ENCODE results near the gene GNE.

GNE gene

DNA sequence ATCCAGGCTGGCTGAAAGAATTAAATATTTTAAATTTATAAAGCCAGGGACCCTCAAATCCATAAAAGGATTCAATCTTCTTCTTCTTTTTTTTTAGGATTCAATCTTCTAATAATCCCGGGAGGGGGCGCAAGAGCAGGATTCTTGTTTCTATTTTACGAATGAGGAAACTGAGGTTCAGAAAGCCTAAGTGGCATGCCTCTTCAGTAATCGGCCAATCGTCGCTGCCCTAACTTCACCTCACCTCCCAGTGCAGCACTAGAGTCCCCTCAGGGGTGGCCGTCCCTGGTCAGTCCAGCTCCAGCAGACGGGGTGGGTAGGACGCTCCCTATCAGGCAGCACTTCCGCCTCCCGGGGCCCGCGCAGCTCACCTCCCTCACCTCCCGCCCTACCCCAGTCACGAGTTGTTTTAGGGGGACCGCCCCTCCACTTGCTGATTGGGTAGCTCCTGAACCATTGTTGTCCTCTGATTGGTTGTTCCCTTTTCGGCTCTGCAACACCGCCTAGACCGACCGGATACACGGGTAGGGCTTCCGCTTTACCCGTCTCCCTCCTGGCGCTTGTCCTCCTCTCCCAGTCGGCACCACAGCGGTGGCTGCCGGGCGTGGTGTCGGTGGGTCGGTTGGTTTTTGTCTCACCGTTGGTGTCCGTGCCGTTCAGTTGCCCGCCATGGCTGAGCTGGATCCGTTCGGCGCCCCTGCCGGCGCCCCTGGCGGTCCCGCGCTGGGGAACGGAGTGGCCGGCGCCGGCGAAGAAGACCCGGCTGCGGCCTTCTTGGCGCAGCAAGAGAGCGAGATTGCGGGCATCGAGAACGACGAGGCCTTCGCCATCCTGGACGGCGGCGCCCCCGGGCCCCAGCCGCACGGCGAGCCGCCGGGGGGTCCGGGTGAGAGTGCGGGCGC lies 67.6 kb downstream of the GNE start, which contains the start of gene CLTA (continued):
- no peak for TF ChIP-seq ZSCAN23 (tag by site-specific recombination; IDR thresholded peaks at IDR 0.05)
- TF ChIP-seq ZEB2 (tag by site-specific recombination; IDR thresholded peaks at IDR 0.05): peak; percentile 56; the same call in 1 of the 2 replicates
- no peak for TF ChIP-seq ZNF24 (tag by site-specific recombination; IDR thresholded peaks at IDR 0.05)
- TF ChIP-seq, protein P1, sequence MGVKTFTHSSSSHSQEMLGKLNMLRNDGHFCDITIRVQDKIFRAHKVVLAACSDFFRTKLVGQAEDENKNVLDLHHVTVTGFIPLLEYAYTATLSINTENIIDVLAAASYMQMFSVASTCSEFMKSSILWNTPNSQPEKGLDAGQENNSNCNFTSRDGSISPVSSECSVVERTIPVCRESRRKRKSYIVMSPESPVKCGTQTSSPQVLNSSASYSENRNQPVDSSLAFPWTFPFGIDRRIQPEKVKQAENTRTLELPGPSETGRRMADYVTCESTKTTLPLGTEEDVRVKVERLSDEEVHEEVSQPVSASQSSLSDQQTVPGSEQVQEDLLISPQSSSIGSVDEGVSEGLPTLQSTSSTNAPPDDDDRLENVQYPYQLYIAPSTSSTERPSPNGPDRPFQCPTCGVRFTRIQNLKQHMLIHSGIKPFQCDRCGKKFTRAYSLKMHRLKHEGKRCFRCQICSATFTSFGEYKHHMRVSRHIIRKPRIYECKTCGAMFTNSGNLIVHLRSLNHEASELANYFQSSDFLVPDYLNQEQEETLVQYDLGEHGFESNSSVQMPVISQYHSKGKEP (tag by site-specific recombination; IDR thresholded peaks at IDR 0.05): no peak
- no peak for TF ChIP-seq ZNF19 (tag by site-specific recombination; IDR thresholded peaks at IDR 0.05; ENCODE audit: low read depth)
- TF ChIP-seq, protein P2, sequence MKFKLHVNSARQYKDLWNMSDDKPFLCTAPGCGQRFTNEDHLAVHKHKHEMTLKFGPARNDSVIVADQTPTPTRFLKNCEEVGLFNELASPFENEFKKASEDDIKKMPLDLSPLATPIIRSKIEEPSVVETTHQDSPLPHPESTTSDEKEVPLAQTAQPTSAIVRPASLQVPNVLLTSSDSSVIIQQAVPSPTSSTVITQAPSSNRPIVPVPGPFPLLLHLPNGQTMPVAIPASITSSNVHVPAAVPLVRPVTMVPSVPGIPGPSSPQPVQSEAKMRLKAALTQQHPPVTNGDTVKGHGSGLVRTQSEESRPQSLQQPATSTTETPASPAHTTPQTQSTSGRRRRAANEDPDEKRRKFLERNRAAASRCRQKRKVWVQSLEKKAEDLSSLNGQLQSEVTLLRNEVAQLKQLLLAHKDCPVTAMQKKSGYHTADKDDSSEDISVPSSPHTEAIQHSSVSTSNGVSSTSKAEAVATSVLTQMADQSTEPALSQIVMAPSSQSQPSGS (tag by site-specific recombination; IDR thresholded peaks at IDR 0.05; ENCODE audit: low read depth): no peak
- TF ChIP-seq ZNF112 (tag by site-specific recombination; IDR thresholded peaks at IDR 0.05): no peak
- TF ChIP-seq YY2 (tag by site-specific recombination; IDR thresholded peaks at IDR 0.05): no peak
- no peak for TF ChIP-seq ZNF214 (tag by site-specific recombination; IDR thresholded peaks at IDR 0.05; ENCODE audit: borderline replicate concordance)
- TF ChIP-seq ZNF266 (tag by site-specific recombination; IDR thresholded peaks at IDR 0.05; ENCODE audit: low read depth): no peak
- TF ChIP-seq ZBTB20 (tag by site-specific recombination; IDR thresholded peaks at IDR 0.05): peak; percentile 77; the same call in 1 of the 2 replicates
- peak; percentile 77 for TF ChIP-seq ZNF335 (tag by site-specific recombination; conservative IDR thresholded peaks at IDR 0.05)
- TF ChIP-seq IKZF3 (tag by site-specific recombination; IDR thresholded peaks at IDR 0.05): no peak

DNA sequence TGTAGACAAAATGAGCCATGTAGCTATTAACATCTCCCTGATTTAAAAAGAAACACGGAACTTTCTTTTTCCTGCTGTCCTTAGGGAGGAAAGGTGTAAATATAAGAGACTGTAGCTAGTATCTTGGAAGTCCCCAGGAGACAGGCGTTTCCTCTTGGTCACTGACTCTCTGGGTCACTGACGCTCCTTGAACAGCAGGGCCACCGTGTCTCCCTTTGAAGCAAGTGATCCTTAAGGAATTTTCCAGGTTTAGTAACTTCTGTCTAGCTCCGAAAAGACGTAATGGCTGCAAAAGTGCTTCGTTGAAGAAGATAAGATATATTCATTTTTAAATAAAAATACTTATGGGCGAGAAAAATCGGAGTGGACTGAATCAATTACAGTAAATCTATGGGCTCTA lies 68.3 kb downstream of the GNE start:
- Histone ChIP-seq H3K27ac (ENCODE audit: extremely low read depth, low read depth, low read length) (no peak overlapping the region), H3K4me3 (ENCODE audit: low read depth, low read length) (peak overlapping the region; percentile 93), H3K36me3 (ENCODE audit: control insufficient read depth in 2 of 2, insufficient read depth in 1 of 2, low read length in 2 of 2) (peaks cover 0 to 16% of the 10 kb centered on the region in 2 experiments; a peak in 1 of 3 replicates), H3K9me3 (ENCODE audit: control insufficient read depth, insufficient read depth, low read depth, low read length) (no peaks in the 10 kb centered on the region), H3K4me1 (ENCODE audit: control insufficient read depth, insufficient read depth, low read length) (0 out of 2 replicates have a peak, but pooled peaks cover 6% of the 10 kb centered on the region)
- CTCF ChIA-PET: interaction anchor here (0.6 to 3.6 kb wide), 30 partner anchors 8 to 752 kb away, joined by 3 to 28 read pairs (median 4); partner anchors contain the start of gene OR2S2
- TF ChIP-seq GLIS1 (tag by site-specific recombination; IDR thresholded peaks at IDR 0.05): no peak
- TF ChIP-seq ZNF169 (tag by site-specific recombination; IDR thresholded peaks at IDR 0.05): no peak
- TF ChIP-seq ZIC2 (tag by site-specific recombination; IDR thresholded peaks at IDR 0.05): no peak
- TF ChIP-seq MYNN (tag by site-specific recombination; IDR thresholded peaks at IDR 0.05; ENCODE audit: borderline replicate concordance): no peak
- no peak for TF ChIP-seq WT1 (tag by site-specific recombination; IDR thresholded peaks at IDR 0.05)
- TF ChIP-seq, protein P3, sequence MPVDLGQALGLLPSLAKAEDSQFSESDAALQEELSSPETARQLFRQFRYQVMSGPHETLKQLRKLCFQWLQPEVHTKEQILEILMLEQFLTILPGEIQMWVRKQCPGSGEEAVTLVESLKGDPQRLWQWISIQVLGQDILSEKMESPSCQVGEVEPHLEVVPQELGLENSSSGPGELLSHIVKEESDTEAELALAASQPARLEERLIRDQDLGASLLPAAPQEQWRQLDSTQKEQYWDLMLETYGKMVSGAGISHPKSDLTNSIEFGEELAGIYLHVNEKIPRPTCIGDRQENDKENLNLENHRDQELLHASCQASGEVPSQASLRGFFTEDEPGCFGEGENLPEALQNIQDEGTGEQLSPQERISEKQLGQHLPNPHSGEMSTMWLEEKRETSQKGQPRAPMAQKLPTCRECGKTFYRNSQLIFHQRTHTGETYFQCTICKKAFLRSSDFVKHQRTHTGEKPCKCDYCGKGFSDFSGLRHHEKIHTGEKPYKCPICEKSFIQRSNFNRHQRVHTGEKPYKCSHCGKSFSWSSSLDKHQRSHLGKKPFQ (tag by site-specific recombination; IDR thresholded peaks at IDR 0.05): no peak
- no peak for TF ChIP-seq ZNF791 (tag by site-specific recombination; IDR thresholded peaks at IDR 0.05)
- no peak for TF ChIP-seq ZNF248 (tag by site-specific recombination; IDR thresholded peaks at IDR 0.05)
- POLR2A ChIA-PET: interaction anchor here (0.6 to 2.6 kb wide), 52 partner anchors 8 to 427 kb away, joined by 3 to 30 read pairs (median 4); partner anchors contain the start of genes CCIN, GLIPR2, GNE and HINT2
